Breast epithelium (tissue), 4 donors: ENCODE data around the gene MARVELD2. TPM values are rescaled to one million over a fixed set of nuclear protein-coding genes. Genes with fewer than 3 reads are reported as not detected.
"Not testable (repeated sequence)": the region's sequence is repeated elsewhere in the genome, so short reads cannot be mapped to it uniquely, and the experiment has no call there.

Experiments used
- DNase-seq, 2 donors: peaks; one replicate each; pipeline ENCODE4 v3.0.0-alpha.2; 2019; ENCODE audit warnings: low spot score in 2 of 2
- H3K27ac ChIP-seq, 2 donors: fragments of 200-600 bp; sonication (generic) in 1 of 2; one replicate each; pipeline ENCODE4 v1.5.1; 2016 to 2019; ENCODE audit warnings: mild to moderate bottlenecking in 1 of 2
- H3K27me3 ChIP-seq, 2 donors: fragments of 200-600 bp; sonication (generic) in 1 of 2; one replicate each; pipeline versions ENCODE4 v1.5.1 to v1.6.0; 2017 to 2019; ENCODE audit warnings: control low read depth in 1 of 2, mild to moderate bottlenecking in 1 of 2
- H3K36me3 ChIP-seq: fragments of 200-600 bp; one replicate; pipeline ENCODE4 v1.5.1; 2019
- H3K4me1 ChIP-seq, 2 donors: fragments of 200-600 bp; sonication (generic); one replicate each; pipeline ENCODE4 v1.5.1; 2016 to 2019; ENCODE audit warnings: control low read depth in 1 of 2
- H3K4me3 ChIP-seq, 3 donors: fragments of 200-600 bp; sonication (generic); 1 replicate in 2 of 3; 2 replicates in 1 of 3; pipeline ENCODE4 v1.5.1; 2016 to 2019; ENCODE audit warnings: mild to moderate bottlenecking in 3 of 3, moderate library complexity in 2 of 3
- H3K9me3 ChIP-seq, 2 donors: fragments of 200-600 bp; sonication (generic) in 1 of 2; one replicate each; pipeline ENCODE4 v1.5.1; 2016 to 2019; ENCODE audit warnings: control low read depth in 1 of 2
- CTCF ChIP-seq, 3 donors: fragments of 450-650 bp; IDR thresholded peaks; one replicate each; pipeline ENCODE4 v1.5.1; 2016 to 2017; ENCODE audit warnings: antibody characterized with exemption in 3 of 3, mild to moderate bottlenecking in 3 of 3, moderate library complexity in 3 of 3
- POLR2A ChIP-seq: fragments of 450-650 bp; IDR thresholded peaks from one replicate; pipeline ENCODE4 v1.6.1; 2016; ENCODE audit warnings: antibody characterized with exemption, mild to moderate bottlenecking, moderate library complexity
- POLR2AphosphoS5 ChIP-seq, 3 donors: sonication (generic); formaldehyde crosslinking; IDR thresholded peaks; one replicate each; pipeline ENCODE4 v1.6.1; 2017; ENCODE audit warnings: antibody characterized with exemption in 3 of 3
- intact Hi-C: fragments of 100-400 bp; cut with DNase I; formaldehyde crosslinking; loops from one replicate; pipeline ENCODE4 v1.15.1; 2023; ENCODE audit warnings: low total_unique reads
- total RNA-seq, 3 donors: library from RNA; depleted of rRNA; stranded (reverse); fragments of >200 nt; gene quantifications; one replicate each; pipeline ENCODE4 v1.1.0, GENCODE V29; 2016

Gene MARVELD2
- total RNA-seq, 3 donors from 2014 or later = 0.32 to 24.7 (median 11.1) TPM

GRCh38 chr5:69444127-69444754, 29.3 kb downstream of the MARVELD2 start:
- no peak for DNase-seq
- no peaks in the 10 kb centered on the region for H3K36me3 ChIP-seq
- H3K4me1 ChIP-seq = no peaks in the 10 kb centered on the region
- no peak overlapping the region for H3K4me3 ChIP-seq
- H3K27me3 ChIP-seq = no peaks in the 10 kb centered on the region
- TF ChIP-seq POLR2A (no peak), CTCF (IDR thresholded peaks at IDR 0.05) (no peak), POLR2AphosphoS5 (IDR thresholded peaks at IDR 0.05) (no peak)
- H3K9me3 ChIP-seq = no peaks in the 10 kb centered on the region
- intact Hi-C loops = no loop called here
- H3K27ac ChIP-seq = no peak overlapping the region

GRCh38 chr5:69449511-69449910, 34.6 kb downstream of the MARVELD2 start:
- no peaks in the 10 kb centered on the region for H3K27me3 ChIP-seq

GRCh38 chr5:69450116-69450515, 35.2 kb downstream of the MARVELD2 start:
- no peak for DNase-seq
- H3K27ac ChIP-seq = no peak overlapping the region
- H3K4me3 ChIP-seq = no peak overlapping the region
- no peaks in the 10 kb centered on the region for H3K27me3 ChIP-seq
- no peak for TF ChIP-seq CTCF (IDR thresholded peaks at IDR 0.05)
- no peak for TF ChIP-seq POLR2A
- TF ChIP-seq POLR2AphosphoS5 (IDR thresholded peaks at IDR 0.05) = no peak
- no peaks in the 10 kb centered on the region for H3K9me3 ChIP-seq
- no peaks in the 10 kb centered on the region for H3K4me1 ChIP-seq
- no peaks in the 10 kb centered on the region for H3K36me3 ChIP-seq
- intact Hi-C loops = no loop called here

More at GRCh38 chr5:69449511-69449910, 34.6 kb downstream of the MARVELD2 start:
- no peaks in the 10 kb centered on the region for H3K9me3 ChIP-seq
- no peaks in the 10 kb centered on the region for H3K4me1 ChIP-seq
- TF ChIP-seq POLR2A = no peak
- TF ChIP-seq POLR2AphosphoS5 (IDR thresholded peaks at IDR 0.05) = no peak
- TF ChIP-seq CTCF (IDR thresholded peaks at IDR 0.05) = no peak
- no peak overlapping the region for H3K27ac ChIP-seq
- no peak for DNase-seq
- intact Hi-C loops = no loop called here
- no peaks in the 10 kb centered on the region for H3K36me3 ChIP-seq
- no peak overlapping the region for H3K4me3 ChIP-seq

- DNase-seq, intact Hi-C loops: not testable (repeated sequence)
Observed at GRCh38 chr5:69450527-69450926, 35.6 kb downstream of the MARVELD2 start.

GRCh38 chr5:69451941-69452647, 37.2 kb downstream of the MARVELD2 start:
- H3K27ac ChIP-seq = no peak overlapping the region
- intact Hi-C loops = no loop called here
- no peak for DNase-seq
- no peaks in the 10 kb centered on the region for H3K9me3 ChIP-seq
- H3K27me3 ChIP-seq = no peaks in the 10 kb centered on the region
- H3K36me3 ChIP-seq = no peaks in the 10 kb centered on the region
- no peaks in the 10 kb centered on the region for H3K4me1 ChIP-seq
- H3K4me3 ChIP-seq = no peak overlapping the region
- TF ChIP-seq POLR2AphosphoS5 (IDR thresholded peaks at IDR 0.05) (no peak), CTCF (IDR thresholded peaks at IDR 0.05) (no peak)

More at GRCh38 chr5:69450527-69450926, 35.6 kb downstream of the MARVELD2 start:
- H3K27me3 ChIP-seq, H3K27ac ChIP-seq, H3K36me3 ChIP-seq, H3K4me1 ChIP-seq, H3K4me3 ChIP-seq, H3K9me3 ChIP-seq: not testable (repeated sequence)

GRCh38 chr5:69453487-69453886, 38.6 kb downstream of the MARVELD2 start:
- H3K9me3 ChIP-seq, H3K4me3 ChIP-seq, H3K36me3 ChIP-seq, H3K4me1 ChIP-seq, intact Hi-C loops, DNase-seq, H3K27ac ChIP-seq, H3K27me3 ChIP-seq: not testable (repeated sequence)
